NCI-H1417 (cell line): ENCODE results near the gene GSTO2.

ENCODE experiments used
- DNase-seq, 3 experiments: peaks; one replicate each; lab custom pipeline; 2025; lab: John Stamatoyannopoulos, UW

Gene GSTO2

DNA sequence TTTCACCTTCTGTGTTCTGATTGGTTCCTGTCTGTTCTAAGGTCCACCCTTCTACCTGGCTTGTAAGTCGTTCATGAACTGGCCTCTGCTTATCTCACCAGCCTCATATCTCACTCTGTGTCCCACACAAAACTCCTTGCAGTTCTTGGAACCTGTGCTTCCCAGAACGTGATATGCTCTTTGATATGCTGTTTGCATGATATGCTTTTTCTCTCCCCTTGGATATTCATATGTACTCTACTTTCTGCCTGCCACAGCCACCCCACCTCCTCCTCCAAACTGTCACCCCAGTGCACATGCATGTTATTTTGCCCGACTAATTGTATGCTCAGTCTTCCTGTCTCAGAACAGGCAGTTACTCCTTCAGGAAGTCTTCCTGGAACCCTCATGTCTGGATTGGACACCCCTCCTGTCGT is 71.1 kb downstream of the GSTO2 start:
- DNase-seq: no peak

DNA sequence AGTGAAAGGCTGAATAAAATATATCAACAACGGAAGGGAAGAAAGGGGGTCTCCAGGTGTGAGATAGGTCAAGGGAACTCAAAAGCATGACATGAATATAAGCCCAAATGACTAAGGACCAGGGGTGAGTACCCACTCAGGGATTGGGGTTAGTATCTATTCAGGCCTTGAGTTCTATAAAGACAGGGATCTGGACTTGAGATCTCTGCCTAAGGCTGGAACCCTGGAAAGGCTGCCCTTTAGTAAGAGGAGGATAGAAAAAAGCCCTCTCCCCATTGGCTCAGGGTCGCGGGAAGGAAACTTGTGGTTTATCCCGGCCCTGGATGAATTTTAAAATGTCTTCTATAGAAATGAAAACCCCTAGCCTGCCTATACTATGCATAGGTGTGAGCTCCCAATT is 71.7 kb downstream of the GSTO2 start:
- no peak for DNase-seq

DNA sequence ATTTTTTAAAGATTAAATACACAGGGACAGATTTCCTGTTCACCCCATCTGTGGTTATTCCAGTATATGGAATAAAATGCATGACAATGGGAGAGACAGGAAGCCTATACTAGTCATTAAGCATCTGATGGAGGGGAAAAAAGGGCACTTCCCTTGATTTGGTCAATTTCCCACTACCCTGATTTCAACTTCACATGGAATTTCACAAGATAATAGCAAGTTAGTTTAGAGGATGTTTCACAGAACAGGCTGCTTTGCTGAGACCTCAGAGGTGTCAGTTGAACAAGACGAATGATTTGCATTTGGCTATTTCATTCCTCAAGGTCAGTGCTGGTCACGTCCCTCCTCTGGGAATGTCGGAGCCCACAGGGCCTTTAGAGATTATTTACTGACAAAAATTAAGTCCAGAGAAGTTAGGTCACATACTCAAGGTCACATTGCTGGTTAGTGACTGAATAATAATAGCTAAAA is 74.0 kb downstream of the GSTO2 start:
- no peak for DNase-seq

DNA sequence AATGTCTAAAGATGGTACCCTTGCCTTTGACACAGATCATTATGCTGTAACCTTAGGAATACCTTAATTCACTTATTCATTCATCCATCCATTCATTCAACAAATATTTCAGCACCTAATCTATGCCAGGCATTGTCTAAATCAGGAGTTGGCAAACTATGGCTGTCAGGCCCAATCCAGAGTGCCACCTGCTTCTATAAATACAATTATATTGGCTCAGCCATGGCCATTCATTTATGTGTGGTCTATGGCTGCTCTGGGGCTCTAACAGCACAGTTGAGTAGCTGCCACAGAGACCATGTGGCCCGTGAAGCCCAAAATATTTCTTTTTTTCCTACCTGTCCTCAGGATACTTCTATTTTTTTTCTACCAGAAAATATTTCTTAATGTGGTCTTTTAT is 75.2 kb downstream of the GSTO2 start:
- no peak for DNase-seq

DNA sequence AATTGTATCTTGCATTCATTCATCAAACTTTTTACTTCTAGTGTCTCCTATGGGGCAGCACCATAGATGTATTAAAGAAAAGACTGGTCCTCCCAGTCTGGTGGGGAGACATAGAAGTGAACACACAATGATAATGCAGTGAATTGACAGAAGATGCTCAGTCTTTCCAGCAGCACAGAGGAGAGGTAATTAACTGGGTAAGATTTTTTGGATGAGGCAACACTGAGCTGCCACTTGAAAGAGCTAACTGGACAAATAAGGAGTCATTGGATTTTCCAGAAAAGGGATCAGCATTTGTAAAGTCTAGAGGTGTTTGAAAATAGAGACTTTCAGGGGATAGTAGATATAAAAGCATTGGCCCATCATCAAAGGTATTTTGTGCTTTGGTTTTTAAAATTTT is 76.5 kb downstream of the GSTO2 start:
- no peak for DNase-seq

DNA sequence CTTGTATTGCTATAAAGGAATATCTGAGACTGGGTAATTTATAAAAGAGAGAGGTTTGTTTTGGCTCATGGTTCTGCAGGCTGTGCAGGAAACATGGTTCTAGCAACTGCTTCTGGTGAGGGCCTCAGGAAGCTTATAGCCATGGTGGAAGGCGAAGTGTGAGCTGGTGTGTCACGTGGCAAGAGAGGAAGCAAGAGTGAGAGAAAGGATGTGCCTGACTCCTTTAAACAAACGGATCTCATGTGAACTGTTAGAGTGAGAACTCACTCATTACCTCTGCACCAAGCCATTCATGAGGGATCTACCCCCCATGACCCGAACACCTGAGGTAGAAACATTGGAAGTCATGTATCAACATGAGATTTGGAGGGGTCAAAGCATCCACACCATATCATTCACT is 77.0 kb downstream of the GSTO2 start:
- DNase-seq: no peak

DNA sequence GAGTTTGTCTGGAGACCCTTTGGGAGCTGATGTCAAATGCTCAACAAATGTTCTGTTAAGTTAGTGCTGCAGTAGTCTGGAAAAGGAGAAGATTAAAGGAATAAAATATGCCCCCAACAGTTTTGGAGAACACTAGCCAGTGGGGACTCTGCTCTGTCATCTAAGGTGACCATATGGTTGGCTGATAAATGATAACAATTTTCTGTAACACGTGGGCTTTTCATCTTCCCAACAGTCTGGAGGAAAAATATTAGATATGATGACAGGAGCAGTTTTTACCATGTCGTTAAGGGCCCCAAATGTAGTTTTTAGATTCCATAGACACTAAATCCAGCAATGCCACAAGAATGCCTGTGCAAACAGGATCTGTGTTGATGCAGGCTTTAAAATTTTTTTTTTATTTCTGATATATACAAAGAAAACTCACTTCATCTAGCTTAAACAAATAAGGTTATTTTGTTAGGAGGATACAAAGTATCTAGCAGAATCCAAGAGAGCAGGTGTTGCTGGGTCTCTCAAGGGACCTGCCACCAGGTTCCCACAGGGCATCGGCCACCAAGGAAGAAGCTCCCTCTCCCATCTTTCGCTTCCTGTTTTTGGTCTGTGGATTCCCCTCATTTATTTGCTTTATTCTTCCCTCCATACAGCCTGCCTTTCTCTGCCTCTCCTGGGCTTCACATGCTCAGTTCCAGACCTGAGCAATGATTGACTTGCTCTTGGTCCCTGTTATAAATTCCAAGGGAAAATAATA is 78.5 kb downstream of the GSTO2 start:
- no peak for DNase-seq

DNA sequence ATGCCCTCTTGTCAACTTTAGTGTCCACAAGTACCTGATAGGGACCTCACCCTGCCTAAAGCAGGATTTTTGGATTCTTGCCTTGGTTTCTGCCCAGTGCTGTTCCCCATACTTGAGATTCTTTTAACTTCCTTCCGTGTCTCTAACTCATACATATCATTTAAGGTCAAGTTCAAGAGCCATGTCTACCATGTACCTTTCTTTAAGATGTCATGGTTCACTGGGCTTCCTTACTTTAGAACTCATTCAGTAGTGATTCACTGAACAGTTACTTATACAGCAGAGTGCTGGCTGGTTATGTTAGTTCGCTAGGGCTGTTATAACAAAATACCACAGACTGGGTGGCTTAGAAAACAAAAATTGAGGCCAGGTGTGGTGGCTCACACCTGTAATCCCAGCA is 79.6 kb downstream of the GSTO2 start:
- DNase-seq: no peak

DNA sequence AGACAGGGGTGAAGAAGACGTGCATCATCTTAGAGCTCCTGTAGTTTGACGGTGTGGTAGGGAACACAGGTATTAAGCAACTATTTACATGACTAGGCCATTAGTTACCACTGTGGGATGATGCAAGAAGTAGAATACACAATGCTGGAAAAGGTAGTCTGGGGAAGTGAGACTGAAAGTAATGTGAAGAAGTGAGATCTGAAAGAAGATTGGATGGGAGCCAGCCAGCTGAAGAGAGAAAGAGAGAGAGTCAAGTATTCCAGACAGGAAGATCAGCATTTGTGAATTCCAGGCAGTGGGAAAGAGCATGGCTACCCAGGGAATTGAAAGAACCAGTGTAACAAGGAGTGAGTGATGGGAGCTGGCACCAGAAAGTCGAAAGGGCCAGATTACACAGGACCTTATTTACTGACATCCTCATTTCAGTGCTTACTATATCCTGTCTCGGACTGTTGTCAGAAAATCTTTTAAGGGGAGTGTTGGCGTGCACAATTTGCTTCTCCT is 80.7 kb downstream of the GSTO2 start:
- peak in 1 of 3 experiments; percentile 22 for DNase-seq

DNA sequence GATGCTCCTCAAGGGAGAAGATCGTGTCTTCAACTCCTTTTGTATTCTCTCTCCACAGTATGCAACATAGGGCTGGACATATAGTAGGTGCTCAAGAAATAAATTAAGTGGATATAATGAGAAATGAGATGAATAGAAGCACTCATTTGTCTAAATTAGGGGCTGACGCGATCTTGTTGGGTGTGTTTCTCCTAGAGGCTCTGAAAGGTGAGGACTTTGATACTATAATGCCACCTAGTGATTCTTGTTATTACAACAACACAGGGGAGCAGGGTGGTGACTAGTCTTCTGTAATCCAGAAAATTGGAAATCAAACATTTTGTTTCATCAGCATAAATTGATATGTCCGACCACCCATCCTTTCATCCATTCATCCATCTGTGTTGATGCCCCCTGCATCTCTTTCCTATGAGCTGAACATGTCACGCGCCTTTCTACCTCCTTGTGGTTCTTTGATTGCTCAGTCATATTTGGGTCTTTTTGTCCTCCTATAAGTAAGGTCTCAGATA is 81.2 kb downstream of the GSTO2 start:
- DNase-seq: peak; percentile 31 to 77 (median 37)

DNA sequence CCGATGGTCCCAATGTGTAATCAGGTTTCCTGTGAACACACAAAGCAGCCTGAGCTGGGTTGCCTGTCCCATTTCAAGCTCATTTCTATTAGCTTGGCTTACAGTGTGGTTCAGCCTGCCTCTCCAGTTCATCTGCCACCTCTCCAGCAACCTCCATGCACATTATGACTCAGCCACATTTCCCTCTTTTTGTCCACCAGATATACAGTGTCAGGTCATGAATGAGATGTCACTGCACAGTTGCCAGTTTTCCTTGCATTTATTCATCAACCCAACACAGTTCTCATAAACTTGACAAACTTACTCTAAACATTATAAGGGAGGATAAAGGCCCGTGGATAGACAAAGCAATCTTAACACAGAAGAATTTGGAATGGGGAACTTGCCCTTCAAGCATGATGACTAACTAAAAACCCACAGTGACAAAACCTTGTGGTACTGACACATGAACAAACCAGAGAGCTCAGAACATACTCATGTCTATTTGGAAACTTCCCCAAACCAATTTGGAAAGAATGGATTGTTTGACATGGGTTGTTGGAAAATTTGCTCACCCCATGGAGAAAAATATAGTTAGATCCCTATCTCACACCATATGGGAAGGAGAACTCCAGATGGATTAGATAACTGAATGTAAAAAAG is 82.2 kb downstream of the GSTO2 start:
- DNase-seq: no peak

DNA sequence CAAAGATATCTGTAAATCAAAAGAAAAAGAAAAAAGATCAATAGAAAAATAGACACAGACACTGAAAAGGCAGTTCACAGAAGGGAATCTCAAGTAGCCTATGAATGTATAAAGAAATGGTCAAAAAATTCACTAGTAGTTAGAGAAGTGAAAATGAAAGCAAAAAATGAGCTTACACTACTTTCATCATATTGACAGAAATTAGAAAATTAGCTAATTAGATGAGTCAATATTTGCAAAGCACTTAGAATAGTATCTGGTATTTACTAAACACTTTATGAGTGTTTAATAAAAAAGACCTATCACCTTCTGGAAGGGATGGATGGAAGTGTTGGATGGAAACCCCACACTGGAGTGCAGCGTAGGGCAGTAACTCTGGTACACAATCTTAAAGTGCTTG is 82.9 kb downstream of the GSTO2 start:
- peak in 1 of 3 experiments; percentile 18 for DNase-seq

DNA sequence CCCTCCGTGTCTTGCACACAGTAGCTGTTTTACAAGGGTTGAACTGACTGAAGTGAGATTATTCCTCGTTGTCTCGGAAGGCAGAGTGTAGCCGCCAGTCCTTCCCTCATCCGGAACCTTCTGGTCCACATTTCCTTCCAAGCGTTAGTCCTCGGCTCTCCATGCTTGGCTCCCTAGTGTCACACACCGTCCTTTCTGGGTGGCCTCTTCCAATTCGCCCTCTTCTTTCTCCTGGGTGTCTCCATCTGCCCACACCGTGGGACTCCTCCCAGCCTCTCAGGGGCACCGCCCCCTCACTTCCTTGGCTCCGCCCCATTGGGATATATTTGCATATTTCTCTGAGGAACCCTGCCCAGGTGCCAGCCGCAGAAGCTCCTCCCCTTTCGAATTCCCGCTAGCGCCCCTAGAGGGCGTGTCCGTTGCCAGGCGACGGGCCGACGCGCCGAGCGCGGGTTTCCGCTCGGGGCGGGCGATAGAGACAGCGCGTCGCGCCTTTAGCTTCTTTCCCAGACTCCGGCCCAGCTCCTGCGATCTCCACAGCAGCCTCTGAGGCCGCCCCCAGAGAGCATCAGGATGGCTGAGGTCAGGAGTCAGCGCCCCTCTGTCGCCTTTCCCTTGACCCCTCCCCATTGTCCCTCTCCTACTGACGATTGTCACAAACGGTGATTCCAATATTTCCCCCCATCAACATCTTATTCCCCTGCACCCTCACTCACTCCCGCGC is 84.5 kb downstream of the GSTO2 start, which contains the start of gene CFAP58:
Gene CFAP58 (plus strand): TSS at position 509 of the 724 bp plus-strand sequence. CDS start 65 bp downstream, at position 574.
- peak; percentile 75 to 96 (median 90) for DNase-seq
